Cardiac fibroblast (primary cell): ENCODE measurements around the gene NTRK3.

Experiments
- DNase-seq, 2 donors: peaks; one replicate each; pipeline versions ENCODE4 v3.0.0 to v3.0.0-alpha.2; 2010; ENCODE audit warnings: low read depth in 2 of 2
- H3K4me3 ChIP-seq, 2 donors: replicated peaks in 1 of 2; 1 replicate in 1 of 2; 2 replicates in 1 of 2; pipeline ENCODE4 v1.5.1; 2011; ENCODE audit warnings: low read depth in 2 of 2, low read length in 2 of 2, mild to moderate bottlenecking in 2 of 2, moderate library complexity in 1 of 2
- TF ChIP-seq, protein P1 (sequence below): IDR thresholded peaks from one replicate; pipeline ENCODE4 v1.5.1; 2011; ENCODE audit warnings: low read depth, mild to moderate bottlenecking, low read length, inconsistent platforms

Gene NTRK3

DNA sequence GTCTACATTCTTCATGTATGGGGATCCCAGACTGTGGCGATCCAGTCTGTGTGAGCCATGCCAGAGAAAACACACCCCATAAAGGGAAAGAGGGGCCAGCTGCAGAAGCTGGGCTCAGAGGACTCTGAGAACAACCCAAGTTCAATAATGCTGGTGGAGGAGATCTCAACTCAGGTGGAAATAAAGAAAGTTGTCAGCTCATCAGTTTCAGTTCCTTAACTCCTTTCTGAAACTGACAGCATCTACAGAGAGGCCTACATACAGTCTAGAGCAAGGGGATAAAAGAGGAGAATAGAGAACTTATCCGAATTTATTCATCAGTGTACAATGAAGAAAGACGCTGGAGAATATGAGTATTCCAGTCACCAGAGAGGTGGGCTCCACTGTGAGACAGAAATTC lies 77.0 kb downstream of the NTRK3 start:
- TF ChIP-seq, protein P1, sequence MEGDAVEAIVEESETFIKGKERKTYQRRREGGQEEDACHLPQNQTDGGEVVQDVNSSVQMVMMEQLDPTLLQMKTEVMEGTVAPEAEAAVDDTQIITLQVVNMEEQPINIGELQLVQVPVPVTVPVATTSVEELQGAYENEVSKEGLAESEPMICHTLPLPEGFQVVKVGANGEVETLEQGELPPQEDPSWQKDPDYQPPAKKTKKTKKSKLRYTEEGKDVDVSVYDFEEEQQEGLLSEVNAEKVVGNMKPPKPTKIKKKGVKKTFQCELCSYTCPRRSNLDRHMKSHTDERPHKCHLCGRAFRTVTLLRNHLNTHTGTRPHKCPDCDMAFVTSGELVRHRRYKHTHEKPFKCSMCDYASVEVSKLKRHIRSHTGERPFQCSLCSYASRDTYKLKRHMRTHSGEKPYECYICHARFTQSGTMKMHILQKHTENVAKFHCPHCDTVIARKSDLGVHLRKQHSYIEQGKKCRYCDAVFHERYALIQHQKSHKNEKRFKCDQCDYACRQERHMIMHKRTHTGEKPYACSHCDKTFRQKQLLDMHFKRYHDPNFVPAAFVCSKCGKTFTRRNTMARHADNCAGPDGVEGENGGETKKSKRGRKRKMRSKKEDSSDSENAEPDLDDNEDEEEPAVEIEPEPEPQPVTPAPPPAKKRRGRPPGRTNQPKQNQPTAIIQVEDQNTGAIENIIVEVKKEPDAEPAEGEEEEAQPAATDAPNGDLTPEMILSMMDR, result no peak
- no peak overlapping the region for H3K4me3 ChIP-seq
- DNase-seq, result no peak

DNA sequence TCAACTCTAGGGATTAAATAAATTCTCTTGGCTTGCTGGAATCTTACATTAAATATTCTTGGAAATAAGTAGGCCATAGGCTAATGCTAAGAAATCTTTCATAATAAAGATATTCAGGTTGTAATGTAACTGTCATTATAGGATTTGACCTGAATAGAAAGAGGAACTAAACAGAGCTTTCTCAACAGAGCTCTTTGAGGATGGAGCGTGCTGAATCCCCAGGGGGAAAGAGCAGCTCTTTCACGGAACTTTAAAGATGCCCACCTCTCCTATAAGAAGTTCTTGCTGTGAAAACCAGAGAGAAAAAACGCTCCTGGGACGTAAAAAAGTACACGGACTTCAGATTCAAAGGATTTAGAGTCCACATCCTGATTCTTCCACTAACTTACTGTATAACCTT lies 77.9 kb downstream of the NTRK3 start:
- H3K4me3 ChIP-seq, result no peak overlapping the region
- no peak for DNase-seq
- TF ChIP-seq, protein P1, result no peak

DNA sequence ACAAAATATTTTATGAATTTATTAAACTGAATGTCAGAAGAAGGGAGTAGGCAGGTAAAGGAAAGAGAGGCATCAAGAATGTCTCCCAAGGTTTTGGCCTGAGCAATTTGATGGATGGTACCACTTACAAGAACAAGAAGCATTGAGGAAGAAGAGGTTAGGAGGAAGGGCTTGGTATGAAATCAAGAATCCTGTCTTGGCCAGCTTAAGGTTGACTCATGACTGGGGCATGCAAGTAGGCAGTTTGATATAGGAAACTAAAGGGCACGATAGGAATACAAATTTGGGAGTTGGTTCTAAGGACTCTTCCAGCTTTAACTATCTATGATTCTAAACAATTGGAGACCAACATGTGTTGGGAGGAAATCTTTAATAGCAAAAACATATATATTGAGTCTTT lies 79.1 kb downstream of the NTRK3 start:
- TF ChIP-seq, protein P1, result no peak
- DNase-seq, result no peak
- no peak overlapping the region for H3K4me3 ChIP-seq

DNA sequence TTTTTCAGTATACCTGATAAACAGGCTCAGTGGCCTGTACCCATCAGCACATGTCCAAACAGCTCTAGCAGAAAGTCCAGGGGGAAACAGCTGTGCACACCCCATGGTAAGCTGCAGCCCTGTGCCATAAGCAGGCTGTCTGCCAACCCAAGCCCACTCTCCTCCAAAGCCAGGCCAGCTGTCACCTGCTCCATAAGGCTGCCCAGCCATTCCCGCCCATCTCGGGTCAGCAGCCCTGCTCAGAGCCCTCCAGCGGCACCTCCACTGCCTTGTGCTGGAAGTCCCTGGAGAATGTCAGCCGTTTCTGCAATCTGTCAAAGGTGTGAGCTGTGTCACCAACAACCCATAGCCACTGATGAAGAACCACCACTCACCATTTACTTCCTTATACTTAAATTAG lies 82.0 kb downstream of the NTRK3 start:
- no peak for DNase-seq
- H3K4me3 ChIP-seq, result no peak overlapping the region
- TF ChIP-seq, protein P1, result no peak

DNA sequence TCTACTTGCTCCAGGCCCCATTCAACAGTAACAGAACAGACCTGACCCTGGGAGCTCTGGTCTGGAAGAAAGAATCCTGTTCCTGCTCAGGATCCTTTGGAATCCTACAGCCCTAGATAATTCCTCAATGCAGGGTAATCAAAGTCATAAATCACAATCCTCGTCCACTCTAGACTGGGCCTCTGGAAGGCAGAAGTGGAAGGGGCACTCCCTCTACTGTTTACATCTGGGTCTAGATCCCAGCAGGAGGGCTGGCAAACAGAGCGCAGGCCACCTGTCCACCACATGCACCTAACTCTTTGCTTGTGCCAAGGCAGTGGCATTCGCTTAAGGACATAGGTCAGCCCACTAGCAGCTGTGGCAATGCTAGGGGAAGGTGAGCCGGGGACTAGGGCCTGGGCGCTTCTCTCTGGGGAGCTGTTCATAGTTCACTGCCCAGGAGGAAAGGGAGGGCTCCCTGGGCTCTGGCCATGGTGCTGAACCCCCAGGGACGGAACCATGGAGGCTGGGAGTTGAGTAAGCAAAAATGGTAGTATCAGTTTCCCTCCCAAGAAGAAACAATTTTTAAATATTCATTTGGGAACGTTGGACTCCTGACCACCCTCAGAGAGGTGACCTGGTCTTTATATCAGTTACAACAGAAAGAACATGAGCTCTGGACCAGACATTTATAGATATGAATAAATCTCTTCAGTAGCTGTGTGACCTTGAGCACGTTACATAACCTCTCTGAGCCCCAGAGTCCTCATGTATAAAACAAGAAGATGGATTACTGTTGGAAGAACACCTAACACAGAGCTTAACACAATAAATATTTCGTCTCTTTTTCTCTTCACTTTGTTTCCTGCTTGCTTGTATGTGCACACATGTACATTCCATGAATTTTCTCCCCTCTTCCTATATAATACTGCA lies 90.2 kb downstream of the NTRK3 start:
- TF ChIP-seq, protein P1, result no peak
- H3K4me3 ChIP-seq, result no peak overlapping the region
- DNase-seq, result peak; percentile 2 to 7

DNA sequence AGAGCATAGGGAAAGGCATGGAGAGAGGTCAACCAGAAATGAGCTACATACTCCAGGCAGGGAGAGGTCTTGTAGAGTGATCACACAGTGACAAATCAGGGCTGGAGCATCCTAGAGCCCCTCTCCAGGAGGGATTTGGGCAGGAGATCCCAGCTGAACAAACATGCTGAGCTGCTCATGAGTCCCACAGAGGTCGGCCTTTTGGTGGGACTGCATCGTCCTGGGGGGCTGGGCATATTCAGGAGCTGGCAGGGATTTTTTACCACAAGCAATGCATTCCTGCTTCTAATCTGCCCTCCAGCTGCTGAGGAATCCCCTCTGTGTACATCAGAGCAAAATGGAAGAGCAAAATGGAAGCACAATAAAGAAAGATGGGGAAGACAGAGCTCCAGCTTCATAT lies 94.9 kb downstream of the NTRK3 start:
- DNase-seq, result no peak
- TF ChIP-seq, protein P1, result no peak
- H3K4me3 ChIP-seq, result no peak overlapping the region

DNA sequence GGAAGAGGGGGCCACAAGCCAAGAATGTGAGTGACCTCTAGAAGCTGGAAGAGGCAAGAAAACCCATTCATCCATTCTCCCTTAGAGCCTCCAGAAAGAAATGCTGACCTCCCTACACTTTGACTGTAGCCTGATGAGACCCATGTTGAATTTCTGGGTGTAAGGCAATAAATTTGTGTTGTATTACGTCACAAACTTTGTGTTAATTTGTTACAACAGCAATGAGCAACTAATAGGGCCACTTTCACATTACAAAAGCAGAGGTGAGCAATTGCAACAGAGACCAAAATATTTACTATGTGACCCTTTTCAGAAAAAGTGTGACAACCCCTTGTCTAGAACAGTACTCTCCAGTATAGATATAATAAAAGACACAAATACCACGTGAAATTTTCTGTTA lies 101.2 kb downstream of the NTRK3 start:
- no peak for DNase-seq
- TF ChIP-seq, protein P1, result no peak
- no peak overlapping the region for H3K4me3 ChIP-seq
